Activated T-cell treated with anti-CD3 and anti-CD28 coated beads, Interleukin-2, amount 50 U/mL, for 48 hours (primary cell): ENCODE results near the gene NHEJ1.
A peak's percentile ranks its signal among the peaks of the same experiment; 100 is the strongest.
"Not testable (repeated sequence)": the region's sequence is repeated elsewhere in the genome, so short reads cannot be mapped to it uniquely, and the experiment has no call there.

Source experiments
- DNase-seq, 2 experiments: peaks; one replicate each; pipeline ENCODE4 v3.0.0-alpha.2; 2020

The NHEJ1 gene

GRCh38 chr2:219160186-219161017 is at the start of gene NHEJ1:
TSS of gene NHEJ1 (minus strand) at chr2:219160815. CDS start at chr2:219158362, 2,453 bp downstream.
- peak; percentile 98 to 99 for DNase-seq

- DNase-seq: no peak
These were observed 48.9 kb upstream of the NHEJ1 start for GRCh38 chr2:219209236-219210195.

- no peak for DNase-seq
These were observed 47.5 kb upstream of the NHEJ1 start for GRCh38 chr2:219207884-219208740.

- no peak for DNase-seq
These were observed 46.7 kb upstream of the NHEJ1 start for GRCh38 chr2:219207134-219207883.

- DNase-seq: peak; percentile 95 to 96
These were observed 45.9 kb upstream of the NHEJ1 start, which contains the start of gene ZFAND2B for GRCh38 chr2:219206328-219207133. TSS of gene ZFAND2B (plus strand) at chr2:219206782. CDS start at chr2:219206988, 206 bp downstream.

- no peak for DNase-seq
These were observed 45.3 kb upstream of the NHEJ1 start for GRCh38 chr2:219205981-219206327.

- DNase-seq: no peak
These were observed 44.5 kb upstream of the NHEJ1 start for GRCh38 chr2:219205165-219205538.

GRCh38 chr2:219204425-219205164 is 44.0 kb upstream of the NHEJ1 start:
- DNase-seq: no peak

GRCh38 chr2:219201331-219201730 is 40.7 kb upstream of the NHEJ1 start:
- DNase-seq: not testable (repeated sequence)

- peak; percentile 62 to 70 for DNase-seq
These were observed 40.1 kb upstream of the NHEJ1 start for GRCh38 chr2:219200502-219201326.

GRCh38 chr2:219199470-219200211 is 39.0 kb upstream of the NHEJ1 start:
- DNase-seq: no peak

GRCh38 chr2:219198974-219199373 is 38.4 kb upstream of the NHEJ1 start:
- no peak for DNase-seq

- no peak for DNase-seq
These were observed 36.8 kb upstream of the NHEJ1 start for GRCh38 chr2:219197388-219197787.

- DNase-seq: peak; percentile 43 to 52
These were observed 26.3 kb upstream of the NHEJ1 start for GRCh38 chr2:219186754-219187456.

- DNase-seq: no peak
These were observed 23.5 kb upstream of the NHEJ1 start for GRCh38 chr2:219184121-219184520.

- no peak for DNase-seq
These were observed 22.6 kb upstream of the NHEJ1 start for GRCh38 chr2:219183151-219183772.
